ENCODE results near the gene EFHD2. TPM values are rescaled to one million over a fixed set of nuclear protein-coding genes. Genes with fewer than 3 reads are reported as not detected.

Gene EFHD2
- total RNA-seq, 1 experiment from 2014 or later: 29.5 TPM

DNA sequence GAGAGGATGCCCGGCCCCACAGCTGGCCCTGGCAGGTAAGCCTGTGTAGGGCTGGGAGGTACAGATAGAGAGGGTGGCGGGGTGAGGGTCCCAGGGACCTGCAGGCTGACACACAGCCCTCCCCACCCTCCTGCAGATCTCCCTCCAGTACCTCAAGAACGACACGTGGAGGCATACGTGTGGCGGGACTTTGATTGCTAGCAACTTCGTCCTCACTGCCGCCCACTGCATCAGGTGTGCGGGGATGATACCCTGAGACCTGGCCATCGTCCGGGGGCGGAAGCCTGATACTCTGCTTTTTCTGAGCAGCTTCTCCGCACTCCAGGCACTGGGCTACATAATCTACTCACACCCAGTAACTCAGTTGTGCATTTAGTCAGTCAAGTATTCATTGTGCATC lies 30.7 kb downstream of the EFHD2 start:
- CTCF ChIA-PET: no interaction called here
- H3K4me3 ChIP-seq (ENCODE audit: low read depth, low read length): no peak overlapping the region
- no peaks in the 10 kb centered on the region for H3K9me3 Mint-ChIP-seq (ENCODE audit: unreplicated experiment)
- H3K27me3 Mint-ChIP-seq (ENCODE audit: insufficient read depth, unreplicated experiment): no peaks in the 10 kb centered on the region
- no peaks in the 10 kb centered on the region for H3K36me3 Mint-ChIP-seq (ENCODE audit: insufficient read depth, unreplicated experiment)
- H3K4me1 ChIP-seq: no peaks in the 10 kb centered on the region
- no peak overlapping the region for H3K4me3 Mint-ChIP-seq (ENCODE audit: unreplicated experiment)
- DNase-seq: no peak
- no TSS peak for BruUV-seq (replicated peaks)
- no peaks in the 10 kb centered on the region for H3K36me3 ChIP-seq (ENCODE audit: control insufficient read depth, insufficient read depth, low read length)
- no peaks in the 10 kb centered on the region for H3K9me3 ChIP-seq
- POLR2A ChIA-PET: no interaction called here
- no peak overlapping the region for H3K27ac Mint-ChIP-seq (ENCODE audit: unreplicated experiment)
- H3K4me1 Mint-ChIP-seq (ENCODE audit: low read depth, unreplicated experiment): no peaks in the 10 kb centered on the region
- intact Hi-C loops (cut with micrococcal nuclease; ENCODE audit: unreplicated experiment): no loop called here
- no peaks in the 10 kb centered on the region; the same call in 1 of the 2 replicates for H3K27me3 ChIP-seq (replicated peaks; ENCODE audit: control insufficient read depth, insufficient read depth, low read length)
- TF ChIP-seq, protein P1, sequence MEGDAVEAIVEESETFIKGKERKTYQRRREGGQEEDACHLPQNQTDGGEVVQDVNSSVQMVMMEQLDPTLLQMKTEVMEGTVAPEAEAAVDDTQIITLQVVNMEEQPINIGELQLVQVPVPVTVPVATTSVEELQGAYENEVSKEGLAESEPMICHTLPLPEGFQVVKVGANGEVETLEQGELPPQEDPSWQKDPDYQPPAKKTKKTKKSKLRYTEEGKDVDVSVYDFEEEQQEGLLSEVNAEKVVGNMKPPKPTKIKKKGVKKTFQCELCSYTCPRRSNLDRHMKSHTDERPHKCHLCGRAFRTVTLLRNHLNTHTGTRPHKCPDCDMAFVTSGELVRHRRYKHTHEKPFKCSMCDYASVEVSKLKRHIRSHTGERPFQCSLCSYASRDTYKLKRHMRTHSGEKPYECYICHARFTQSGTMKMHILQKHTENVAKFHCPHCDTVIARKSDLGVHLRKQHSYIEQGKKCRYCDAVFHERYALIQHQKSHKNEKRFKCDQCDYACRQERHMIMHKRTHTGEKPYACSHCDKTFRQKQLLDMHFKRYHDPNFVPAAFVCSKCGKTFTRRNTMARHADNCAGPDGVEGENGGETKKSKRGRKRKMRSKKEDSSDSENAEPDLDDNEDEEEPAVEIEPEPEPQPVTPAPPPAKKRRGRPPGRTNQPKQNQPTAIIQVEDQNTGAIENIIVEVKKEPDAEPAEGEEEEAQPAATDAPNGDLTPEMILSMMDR (IDR thresholded peaks at IDR 0.05; ENCODE audit: insufficient read depth in 1 of 2, low read depth in 1 of 2, low read length in 1 of 2, severe bottlenecking in 1 of 2, unreplicated experiment in 1 of 2): no peak

DNA sequence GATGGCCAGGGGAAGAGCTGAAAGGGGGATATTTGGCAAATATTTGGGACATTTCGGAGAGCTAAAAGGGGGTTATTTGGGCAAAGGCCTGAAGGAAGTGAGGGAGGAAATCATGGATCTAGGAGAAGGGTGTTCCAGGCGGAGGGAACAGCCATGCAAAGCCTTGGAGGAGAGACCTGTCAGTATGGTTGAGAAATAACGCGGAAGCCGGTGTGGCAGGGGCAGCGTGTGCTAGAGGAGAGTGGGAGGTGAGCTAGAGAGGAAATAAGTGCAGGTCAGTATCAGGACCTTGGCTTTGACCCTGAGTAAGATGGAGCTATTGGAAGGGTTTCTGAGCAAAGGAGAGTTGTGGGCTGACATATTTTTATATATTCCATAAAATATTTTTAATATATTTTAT lies 31.6 kb downstream of the EFHD2 start:
- Mint-ChIP-seq H3K27me3 (ENCODE audit: insufficient read depth, unreplicated experiment) (no peaks in the 10 kb centered on the region), H3K9me3 (ENCODE audit: unreplicated experiment) (no peaks in the 10 kb centered on the region), H3K36me3 (ENCODE audit: insufficient read depth, unreplicated experiment) (no peaks in the 10 kb centered on the region), H3K27ac (ENCODE audit: unreplicated experiment) (no peak overlapping the region), H3K4me3 (ENCODE audit: unreplicated experiment) (no peak overlapping the region), H3K4me1 (ENCODE audit: low read depth, unreplicated experiment) (no peaks in the 10 kb centered on the region)
- Histone ChIP-seq H3K4me1 (no peaks in the 10 kb centered on the region), H3K27me3 (replicated peaks; ENCODE audit: control insufficient read depth, insufficient read depth, low read length) (no peaks in the 10 kb centered on the region; the same call in 1 of the 2 replicates), H3K9me3 (no peaks in the 10 kb centered on the region), H3K4me3 (ENCODE audit: low read depth, low read length) (no peak overlapping the region), H3K36me3 (ENCODE audit: control insufficient read depth, insufficient read depth, low read length) (no peaks in the 10 kb centered on the region)
- POLR2A ChIA-PET: no interaction called here
- no TSS peak for BruUV-seq (replicated peaks)
- DNase-seq: no peak
- TF ChIP-seq, protein P1 (IDR thresholded peaks at IDR 0.05; ENCODE audit: insufficient read depth in 1 of 2, low read depth in 1 of 2, low read length in 1 of 2, severe bottlenecking in 1 of 2, unreplicated experiment in 1 of 2): no peak
- intact Hi-C loops (cut with micrococcal nuclease; ENCODE audit: unreplicated experiment): no loop called here
- CTCF ChIA-PET: no interaction called here

DNA sequence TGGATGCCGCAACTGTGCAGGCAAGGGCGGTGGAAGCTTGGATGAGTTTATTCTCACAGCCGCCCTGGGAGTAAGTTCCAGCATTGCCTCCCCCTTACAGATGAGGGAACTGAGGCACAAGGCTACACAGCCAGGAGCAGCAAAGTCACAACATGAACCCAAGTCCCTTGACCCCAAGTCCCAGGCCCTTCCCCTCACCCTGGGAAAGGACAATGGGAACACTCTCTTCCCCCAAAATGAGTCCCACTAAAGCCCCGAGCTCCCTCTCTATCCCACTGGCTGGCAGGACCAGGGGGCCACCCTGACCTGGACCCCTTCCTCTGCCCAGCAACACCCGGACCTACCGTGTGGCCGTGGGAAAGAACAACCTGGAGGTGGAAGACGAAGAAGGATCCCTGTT lies 32.4 kb downstream of the EFHD2 start:
- Histone ChIP-seq H3K27me3 (replicated peaks; ENCODE audit: control insufficient read depth, insufficient read depth, low read length) (no peaks in the 10 kb centered on the region; the same call in 1 of the 2 replicates), H3K36me3 (ENCODE audit: control insufficient read depth, insufficient read depth, low read length) (no peaks in the 10 kb centered on the region), H3K4me3 (ENCODE audit: low read depth, low read length) (no peak overlapping the region), H3K4me1 (no peaks in the 10 kb centered on the region), H3K9me3 (no peaks in the 10 kb centered on the region)
- H3K4me1 Mint-ChIP-seq (ENCODE audit: low read depth, unreplicated experiment): no peaks in the 10 kb centered on the region
- no peak overlapping the region for H3K4me3 Mint-ChIP-seq (ENCODE audit: unreplicated experiment)
- no TSS peak for BruUV-seq (replicated peaks)
- ChIA-PET CTCF (no interaction called here), POLR2A (no interaction called here)
- TF ChIP-seq, protein P1 (IDR thresholded peaks at IDR 0.05; ENCODE audit: insufficient read depth in 1 of 2, low read depth in 1 of 2, low read length in 1 of 2, severe bottlenecking in 1 of 2, unreplicated experiment in 1 of 2): no peak
- no peaks in the 10 kb centered on the region for H3K36me3 Mint-ChIP-seq (ENCODE audit: insufficient read depth, unreplicated experiment)
- no peaks in the 10 kb centered on the region for H3K27me3 Mint-ChIP-seq (ENCODE audit: insufficient read depth, unreplicated experiment)
- intact Hi-C loops (cut with micrococcal nuclease; ENCODE audit: unreplicated experiment): no loop called here
- no peak for DNase-seq
- H3K27ac Mint-ChIP-seq (ENCODE audit: unreplicated experiment): no peak overlapping the region
- no peaks in the 10 kb centered on the region for H3K9me3 Mint-ChIP-seq (ENCODE audit: unreplicated experiment)

All from Caco-2 (cell line).